NCI-H1930 (cell line): ENCODE data around the gene RNF144B.
"Not testable (repeated sequence)": the region's sequence is repeated elsewhere in the genome, so short reads cannot be mapped to it uniquely, and the experiment has no call there.

ENCODE experiments used
- DNase-seq, 2 experiments: peaks; one replicate each; lab custom pipeline; 2025; lab: John Stamatoyannopoulos, UW

The RNF144B gene

DNA sequence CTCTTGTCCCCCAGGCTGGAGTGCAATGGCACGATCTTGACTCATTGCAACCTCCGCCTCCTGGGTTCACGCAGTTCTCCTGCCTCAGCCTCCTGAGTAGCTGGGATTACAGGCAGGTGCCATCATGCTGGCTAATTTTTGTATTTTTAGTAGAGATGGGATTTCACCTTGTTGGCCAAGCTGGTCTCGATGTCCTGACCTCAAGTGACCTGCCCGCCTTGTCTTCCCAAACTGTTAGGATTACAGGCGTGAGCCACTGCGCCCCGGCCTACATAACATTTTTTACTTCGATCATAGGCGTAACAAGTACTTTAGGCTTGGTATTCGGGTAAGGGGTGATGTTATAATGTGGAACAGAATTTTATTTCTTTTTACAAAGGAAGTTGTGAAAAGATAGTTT lies 22.5 kb downstream of the RNF144B start:
- not testable (repeated sequence) for DNase-seq

DNA sequence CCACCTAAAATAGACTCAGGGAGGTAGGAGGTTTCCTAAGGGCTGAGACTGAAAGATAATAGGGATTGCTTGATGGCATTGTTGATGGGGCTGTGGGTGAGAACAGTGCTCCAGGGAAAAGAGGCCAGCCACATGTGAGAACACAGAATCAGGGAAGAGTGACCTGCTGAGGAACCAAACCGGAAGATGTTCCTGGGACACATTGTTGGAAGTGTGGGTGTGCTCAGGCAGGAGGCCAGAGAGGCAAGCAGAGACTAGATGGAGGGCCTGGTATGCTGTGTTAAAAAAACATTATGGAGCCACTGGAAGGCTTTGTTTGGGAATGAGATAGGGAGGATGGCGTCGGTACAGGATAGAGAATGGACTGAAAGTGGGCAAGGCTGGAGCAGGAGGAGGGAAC lies 23.3 kb downstream of the RNF144B start:
- DNase-seq, result no peak

- DNase-seq, result no peak
Observed at GRCh38 chr6:18412068-18412467, 24.9 kb downstream of the RNF144B start.

DNA sequence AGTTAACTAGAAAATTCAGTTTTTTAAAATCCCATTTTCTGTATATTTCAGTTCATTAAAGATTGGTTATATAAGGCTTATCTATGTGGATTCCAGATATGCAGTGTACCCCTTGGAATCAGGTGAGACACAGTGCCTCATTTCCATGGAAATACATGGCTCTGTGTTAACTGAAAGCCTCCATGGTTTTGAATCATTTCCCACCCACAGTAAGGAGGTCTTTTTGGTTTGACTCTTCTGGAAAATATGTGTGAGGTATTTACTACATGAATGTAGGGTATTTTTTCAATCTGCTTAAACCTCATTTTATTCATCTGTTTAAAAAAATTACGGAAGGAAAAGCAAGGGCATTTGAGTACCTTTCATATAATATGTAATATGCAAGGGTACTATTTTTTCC lies 25.5 kb downstream of the RNF144B start:
- DNase-seq, result no peak

- DNase-seq, result no peak
Observed at GRCh38 chr6:18413381-18413780, 26.2 kb downstream of the RNF144B start.

GRCh38 chr6:18414116-18414515 lies 27.0 kb downstream of the RNF144B start:
- DNase-seq, result no peak

GRCh38 chr6:18415207-18415606 lies 28.1 kb downstream of the RNF144B start:
- no peak for DNase-seq

GRCh38 chr6:18415671-18416340 lies 28.7 kb downstream of the RNF144B start:
- DNase-seq, result no peak

GRCh38 chr6:18416341-18416679 lies 29.2 kb downstream of the RNF144B start:
- no peak for DNase-seq

- no peak for DNase-seq
Observed at GRCh38 chr6:18420328-18420727, 33.2 kb downstream of the RNF144B start.

- DNase-seq, result no peak
Observed at GRCh38 chr6:18422136-18422535, 35.0 kb downstream of the RNF144B start.

DNA sequence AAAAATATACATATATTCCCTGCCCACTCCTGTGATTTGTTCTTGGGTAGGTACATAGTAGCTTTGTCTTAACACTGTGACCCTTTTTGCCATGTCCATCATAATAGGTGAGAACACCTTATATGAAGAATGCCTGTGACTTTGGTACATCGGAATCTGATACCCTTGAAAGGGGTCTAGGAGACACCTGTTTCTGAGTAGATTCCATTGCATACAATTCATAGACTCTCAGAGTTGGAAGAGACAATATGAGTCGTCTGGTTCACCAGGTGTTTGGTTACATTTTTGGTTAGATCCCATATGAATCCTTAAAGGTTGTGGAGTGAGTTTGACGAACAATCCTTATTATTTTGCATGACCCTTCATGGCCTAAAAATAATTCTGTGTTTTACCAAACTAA lies 36.3 kb downstream of the RNF144B start:
- DNase-seq, result no peak

DNA sequence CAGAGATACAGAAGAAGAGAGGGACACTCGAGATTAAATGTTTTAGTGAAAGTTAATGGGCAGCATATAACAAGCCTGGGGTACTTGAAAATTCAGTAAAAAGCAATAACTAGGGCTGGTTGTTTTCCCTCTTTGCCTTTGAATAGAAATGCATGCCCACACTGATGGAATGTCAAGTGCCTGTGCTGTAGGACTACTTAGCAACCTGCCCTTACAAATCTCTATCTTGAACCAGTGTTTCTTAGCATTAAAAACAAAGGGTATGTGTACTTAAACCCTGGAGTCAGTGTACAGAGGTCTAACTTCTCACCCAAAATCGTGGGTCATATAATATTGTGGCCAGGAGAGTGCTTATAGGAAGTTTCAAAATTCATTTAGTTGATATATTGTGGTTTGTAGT lies 37.1 kb downstream of the RNF144B start:
- no peak for DNase-seq

DNA sequence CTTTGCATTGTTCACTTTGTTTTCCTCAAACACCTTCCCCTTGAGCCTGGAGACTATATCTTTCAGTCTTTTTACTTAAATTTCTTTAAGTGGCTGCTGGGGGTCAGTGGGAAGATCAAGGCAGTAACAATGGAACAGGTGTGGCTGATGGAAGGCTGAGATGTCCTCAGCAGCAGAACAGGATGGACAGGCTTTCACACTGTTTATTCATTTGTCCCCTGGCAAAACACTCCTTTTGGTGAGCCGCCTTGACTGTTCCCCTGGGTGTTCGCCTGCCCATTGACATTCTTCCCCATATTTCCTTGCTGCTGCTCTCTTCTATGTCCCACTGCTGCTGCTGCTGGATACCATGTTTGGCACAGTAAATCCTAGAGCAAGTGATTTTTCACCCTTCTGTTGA lies 38.1 kb downstream of the RNF144B start:
- no peak for DNase-seq

- no peak for DNase-seq
Observed at GRCh38 chr6:18427296-18427695, 40.1 kb downstream of the RNF144B start.

GRCh38 chr6:18429655-18430297 lies 42.6 kb downstream of the RNF144B start:
- no peak for DNase-seq

GRCh38 chr6:18431581-18431980 lies 44.4 kb downstream of the RNF144B start:
- no peak for DNase-seq

DNA sequence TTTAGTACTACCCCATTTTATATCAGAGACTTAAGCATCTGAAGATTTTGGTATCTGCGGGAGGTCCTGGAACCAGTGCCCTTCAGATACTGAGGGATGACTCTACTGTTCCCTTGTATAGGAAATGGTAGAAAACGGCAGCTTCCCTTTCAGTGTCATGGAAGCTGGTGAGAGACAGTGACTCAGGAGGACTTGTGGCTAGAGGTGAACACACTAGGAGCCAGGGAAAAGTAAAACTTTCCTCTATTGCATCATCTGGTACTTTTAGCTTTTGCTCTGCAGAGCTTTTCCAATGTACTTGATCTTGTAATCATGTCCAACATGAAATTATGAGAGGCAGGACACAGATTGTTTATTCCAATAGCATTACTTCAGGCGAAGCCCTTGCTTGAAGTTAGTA lies 45.0 kb downstream of the RNF144B start:
- no peak for DNase-seq

GRCh38 chr6:18432619-18433018 lies 45.5 kb downstream of the RNF144B start:
- no peak for DNase-seq

DNA sequence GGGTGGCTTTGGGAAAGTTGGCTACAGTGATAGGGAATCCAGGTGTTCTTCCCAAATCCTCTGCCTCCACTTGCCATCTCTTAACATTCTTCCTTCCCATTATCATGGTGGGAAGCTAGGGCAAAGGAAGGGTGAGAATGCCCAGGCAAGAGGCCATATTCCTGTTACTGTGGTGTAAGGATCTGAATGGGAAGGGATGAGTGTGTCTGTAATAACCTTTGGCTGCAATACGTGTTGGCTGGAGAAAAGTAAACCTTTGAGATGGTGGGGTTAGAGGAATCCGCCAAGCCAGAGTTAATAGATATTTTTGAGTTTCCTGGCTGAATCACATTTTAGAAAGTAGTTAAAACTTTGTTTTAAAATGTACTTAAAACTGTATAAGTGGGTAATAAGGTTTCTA lies 45.9 kb downstream of the RNF144B start:
- DNase-seq, result no peak

DNA sequence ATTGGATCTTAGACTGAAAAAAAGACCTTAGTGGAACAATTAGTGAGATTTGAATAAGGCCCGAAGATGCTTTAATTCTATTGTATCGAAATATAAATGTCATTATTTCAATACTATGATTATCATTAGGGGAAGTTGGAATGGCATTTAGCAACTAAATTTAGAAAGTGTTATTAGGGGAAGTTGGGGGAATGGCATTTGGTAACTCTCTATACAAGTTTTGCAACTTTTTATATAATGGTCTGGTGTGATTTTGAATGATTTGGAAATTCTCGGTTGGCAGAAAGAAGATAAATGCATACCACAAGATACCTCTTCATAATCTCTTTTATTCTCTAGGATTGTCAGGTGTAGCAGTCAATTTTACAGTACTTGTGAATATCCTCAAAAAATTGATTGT lies 49.2 kb downstream of the RNF144B start:
- no peak for DNase-seq

DNA sequence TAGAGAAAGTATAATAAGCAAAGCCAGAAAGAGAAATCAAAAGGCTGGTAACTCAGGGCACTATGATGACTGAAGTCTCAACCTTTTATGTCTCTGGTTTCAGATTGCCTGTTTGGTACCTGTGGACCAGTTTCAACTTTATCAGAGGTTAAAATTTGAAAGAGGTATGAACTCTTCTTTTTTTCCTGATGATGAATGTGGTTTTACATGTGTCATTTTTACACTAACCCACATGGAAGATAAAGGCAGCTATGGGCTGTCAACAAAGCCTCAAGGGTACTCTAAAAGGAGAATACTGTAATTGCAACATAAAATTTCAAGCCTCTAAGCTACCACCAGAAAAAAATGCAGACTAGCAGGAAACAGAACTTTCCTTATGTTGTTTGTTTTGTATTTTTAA lies 52.4 kb downstream of the RNF144B start:
- DNase-seq, result no peak

DNA sequence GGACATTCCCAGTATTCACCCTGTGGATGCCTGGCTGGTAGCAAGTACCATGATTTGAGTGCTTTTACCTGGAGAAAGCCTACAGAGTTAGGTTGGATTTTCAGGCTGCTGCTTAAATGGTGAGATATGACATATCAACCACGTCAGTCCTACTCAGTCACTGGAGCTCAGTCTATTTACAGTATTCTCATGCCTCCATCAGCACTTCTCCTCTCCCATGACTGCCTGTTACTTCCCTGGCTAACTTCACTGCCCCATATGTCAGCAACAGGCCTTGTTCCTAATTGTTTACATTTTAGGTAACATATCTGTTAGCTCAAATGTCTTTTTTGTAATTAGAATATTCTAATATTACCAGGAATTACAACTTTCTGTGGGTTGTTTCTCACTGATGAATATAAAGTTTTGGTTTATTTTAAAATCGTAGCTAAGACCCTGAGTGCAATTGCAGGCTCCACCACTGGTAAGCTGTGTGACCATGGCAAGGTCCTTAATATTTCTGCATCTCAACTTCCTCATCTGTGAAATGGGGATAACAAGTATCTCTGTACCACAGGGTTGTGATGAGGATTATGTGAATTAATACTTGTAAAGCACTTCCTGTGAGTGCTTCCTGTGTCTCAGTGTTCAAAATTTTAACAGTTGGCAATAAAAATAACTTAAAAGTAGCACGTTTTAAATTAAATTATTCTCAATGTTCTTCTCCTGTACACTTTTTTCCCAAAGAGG lies 54.3 kb downstream of the RNF144B start:
- no peak for DNase-seq

- no peak for DNase-seq
Observed at GRCh38 chr6:18444111-18444510, 57.0 kb downstream of the RNF144B start.
